Kidney epithelial cell (primary cell): ENCODE results near the gene KRT86. TPM values are rescaled to one million over a fixed set of nuclear protein-coding genes. Genes with fewer than 3 reads are reported as not detected.
"Not testable (repeated sequence)": the region's sequence is repeated elsewhere in the genome, so short reads cannot be mapped to it uniquely, and the experiment has no call there.

Experiments used
- DNase-seq: peaks from one replicate; pipeline ENCODE4 v3.0.0-alpha.2; 2010; ENCODE audit warnings: low read depth
- H3K27me3 ChIP-seq: 2 replicates; pipeline ENCODE4 v1.6.0; 2011; ENCODE audit warnings: low read length; ENCODE audit not compliant: control insufficient read depth, insufficient read depth
- H3K36me3 ChIP-seq: 2 replicates; pipeline ENCODE4 v1.5.1; 2011; ENCODE audit warnings: low read length; ENCODE audit not compliant: control insufficient read depth, insufficient read depth
- H3K4me3 ChIP-seq: 2 replicates; pipeline ENCODE4 v1.5.1; 2011; ENCODE audit warnings: low read depth, mild to moderate bottlenecking, control low read depth, low read length
- CTCF ChIP-seq: IDR thresholded peaks from 2 replicates; pipeline ENCODE4 v1.5.1; 2011; ENCODE audit warnings: mild to moderate bottlenecking, moderate library complexity, low read length, control low read depth, inconsistent platforms; ENCODE audit not compliant: insufficient read depth, poor library complexity, severe bottlenecking
- total RNA-seq: library from RNA; depleted of rRNA; stranded (reverse); fragments of >200 nt; gene quantifications from 2 replicates; pipeline ENCODE4 v1.2.3, GENCODE V29; 2015

KRT86 gene
- total RNA-seq, 1 donor from 2014 or later = 6.9 TPM

GRCh38 chr12:52238207-52238840, 36.1 kb upstream of the KRT86 start:
- no peak for DNase-seq
- Histone ChIP-seq H3K36me3 (no peaks in the 10 kb centered on the region), H3K4me3 (no peak overlapping the region), H3K27me3 (peaks cover 4% of the 10 kb centered on the region)
- no peak for TF ChIP-seq CTCF

- TF ChIP-seq CTCF = no peak
- Histone ChIP-seq H3K4me3 (no peak overlapping the region), H3K36me3 (no peaks in the 10 kb centered on the region), H3K27me3 (no peaks in the 10 kb centered on the region)
- DNase-seq = no peak
Measured at GRCh38 chr12:52238916-52239646, 35.4 kb upstream of the KRT86 start.

- no peak for DNase-seq
- TF ChIP-seq CTCF = no peak
- no peaks in the 10 kb centered on the region for H3K36me3 ChIP-seq
- no peak overlapping the region for H3K4me3 ChIP-seq
- no peaks in the 10 kb centered on the region for H3K27me3 ChIP-seq
Measured at GRCh38 chr12:52239767-52240166, 34.7 kb upstream of the KRT86 start.

- H3K27me3 ChIP-seq, H3K4me3 ChIP-seq, DNase-seq, H3K36me3 ChIP-seq: not testable (repeated sequence)
Measured at GRCh38 chr12:52240247-52240646, 34.2 kb upstream of the KRT86 start.

- no peaks in the 10 kb centered on the region for H3K36me3 ChIP-seq
- DNase-seq = no peak
- H3K27me3 ChIP-seq = no peaks in the 10 kb centered on the region
- no peak overlapping the region for H3K4me3 ChIP-seq
- no peak for TF ChIP-seq CTCF
Measured at GRCh38 chr12:52241205-52241842, 33.1 kb upstream of the KRT86 start.

GRCh38 chr12:52242442-52243258, 31.8 kb upstream of the KRT86 start:
- Histone ChIP-seq H3K27me3 (no peaks in the 10 kb centered on the region), H3K4me3 (no peak overlapping the region), H3K36me3 (no peaks in the 10 kb centered on the region)
- TF ChIP-seq CTCF = no peak
- DNase-seq = no peak
